HepG2 (cell line): ENCODE data around the gene SQSTM1.

ENCODE experiments used
- EHMT2 ChIP-seq: fragments of 200-600 bp; sonication (generic); IDR thresholded peaks from 2 replicates; pipeline ENCODE4 v1.7.0; 2017; ENCODE audit warnings: antibody characterized with exemption, low read depth, low read length, borderline replicate concordance
- KDM5B ChIP-seq: sonication (generic); formaldehyde crosslinking; IDR thresholded peaks from 2 replicates; pipeline ENCODE4 v1.4.0; 2020; ENCODE audit warnings: missing genetic modification reagents, mild to moderate bottlenecking, borderline replicate concordance
- RBAK ChIP-seq: sonication (generic); formaldehyde crosslinking; IDR thresholded peaks from 2 replicates; pipeline ENCODE4 v1.5.1; 2020; ENCODE audit warnings: mild to moderate bottlenecking, missing genetic modification reagents
- TAF15 ChIP-seq: fragments of 200-400 bp; formaldehyde crosslinking; IDR thresholded peaks from one replicate; pipeline ENCODE4 v1.6.1; 2018; ENCODE audit warnings: mild to moderate bottlenecking, low read depth, low read length; ENCODE audit not compliant: poor library complexity, severe bottlenecking
- ZBTB8A ChIP-seq: sonication (generic); formaldehyde crosslinking; IDR thresholded peaks from 2 replicates; pipeline ENCODE4 v1.4.0; 2020; ENCODE audit warnings: mild to moderate bottlenecking, low read depth, missing genetic modification reagents, borderline replicate concordance
- ZNF136 ChIP-seq: sonication (generic); formaldehyde crosslinking; IDR thresholded peaks from 2 replicates; pipeline ENCODE4 v1.8.1; 2022; ENCODE audit warnings: low read depth, mild to moderate bottlenecking, moderate library complexity, missing genetic modification reagents
- TF ChIP-seq, protein P1 (sequence below): IDR thresholded peaks from 2 replicates; pipeline ENCODE4 v1.6.1; 2018; ENCODE audit warnings: missing genetic modification reagents

DNA sequence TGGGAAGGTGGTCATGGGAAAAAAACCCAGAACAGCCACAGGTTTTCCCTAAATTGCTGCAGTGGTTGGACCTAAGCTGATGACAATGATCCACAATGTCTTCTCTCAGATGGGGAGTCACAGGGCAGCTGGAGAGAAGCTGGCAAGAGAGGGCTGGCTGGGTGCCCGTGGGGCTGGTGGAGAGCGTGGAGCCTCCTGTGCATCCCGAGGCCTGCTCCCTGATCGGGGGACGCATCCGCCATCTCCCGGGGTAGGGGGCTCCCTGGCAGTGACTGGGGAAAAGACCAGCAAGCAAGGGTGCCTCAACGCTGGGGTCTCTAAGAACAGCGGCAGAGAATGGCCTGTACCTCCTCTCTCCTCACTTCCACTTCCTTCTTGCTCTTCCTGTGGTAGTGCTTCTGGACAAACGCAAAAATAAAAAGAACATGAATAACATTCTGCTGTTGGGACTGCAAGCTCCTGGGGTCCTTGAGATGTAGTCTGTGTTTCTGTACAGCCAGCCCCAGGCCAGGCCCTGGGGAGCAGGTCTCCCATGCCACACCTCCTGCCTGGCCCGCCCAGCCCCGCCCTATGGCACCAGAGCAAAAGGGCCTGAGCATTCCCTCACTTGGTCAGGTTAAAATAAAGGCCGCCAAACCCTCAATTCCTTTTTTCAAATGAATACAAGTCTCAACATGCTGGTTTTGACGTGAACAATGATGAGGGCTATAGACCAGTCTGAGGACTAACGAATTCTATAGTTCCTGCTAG, 45.0 kb downstream of the SQSTM1 start:
- TF ChIP-seq KDM5B, result no peak
- TF ChIP-seq EHMT2, result no peak
- no peak for TF ChIP-seq ZBTB8A (CRISPR knock-in tag)
- TF ChIP-seq RBAK, result no peak
- TF ChIP-seq, protein P1, sequence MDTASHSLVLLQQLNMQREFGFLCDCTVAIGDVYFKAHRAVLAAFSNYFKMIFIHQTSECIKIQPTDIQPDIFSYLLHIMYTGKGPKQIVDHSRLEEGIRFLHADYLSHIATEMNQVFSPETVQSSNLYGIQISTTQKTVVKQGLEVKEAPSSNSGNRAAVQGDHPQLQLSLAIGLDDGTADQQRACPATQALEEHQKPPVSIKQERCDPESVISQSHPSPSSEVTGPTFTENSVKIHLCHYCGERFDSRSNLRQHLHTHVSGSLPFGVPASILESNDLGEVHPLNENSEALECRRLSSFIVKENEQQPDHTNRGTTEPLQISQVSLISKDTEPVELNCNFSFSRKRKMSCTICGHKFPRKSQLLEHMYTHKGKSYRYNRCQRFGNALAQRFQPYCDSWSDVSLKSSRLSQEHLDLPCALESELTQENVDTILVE (CRISPR knock-in tag), result no peak
- TF ChIP-seq ZNF136 (CRISPR knock-in tag), result no peak
- TF ChIP-seq TAF15, result no peak
